GM18517 (cell line): ENCODE data around the gene NUAK2.
"Not testable (repeated sequence)": the region's sequence is repeated elsewhere in the genome, so short reads cannot be mapped to it uniquely, and the experiment has no call there.

Experiments used
- ATAC-seq: cut with Tn5 transposase; IDR thresholded peaks from one replicate; pipeline ENCODE4 v1.9.1; 2021; ENCODE audit warnings: mild to moderate bottlenecking, moderate library complexity; ENCODE audit not compliant: unreplicated experiment

Gene NUAK2

GRCh38 chr1:205300149-205300548, 21.4 kb downstream of the NUAK2 start:
- no peak for ATAC-seq

GRCh38 chr1:205298191-205298994, 23.2 kb downstream of the NUAK2 start:
- no peak for ATAC-seq

GRCh38 chr1:205297546-205298177, 23.9 kb downstream of the NUAK2 start:
- ATAC-seq, result not testable (repeated sequence)

GRCh38 chr1:205296154-205296553, 25.4 kb downstream of the NUAK2 start:
- no peak for ATAC-seq

- no peak for ATAC-seq
Observed at GRCh38 chr1:205294934-205295333, 26.6 kb downstream of the NUAK2 start.

- no peak for ATAC-seq
Observed at GRCh38 chr1:205294175-205294917, 27.2 kb downstream of the NUAK2 start.

- no peak for ATAC-seq
Observed at GRCh38 chr1:205293350-205294074, 28.0 kb downstream of the NUAK2 start.

GRCh38 chr1:205291596-205291995, 29.9 kb downstream of the NUAK2 start:
- no peak for ATAC-seq

GRCh38 chr1:205287767-205288559, 33.6 kb downstream of the NUAK2 start:
- peak; percentile 86 for ATAC-seq

GRCh38 chr1:205287076-205287475, 34.5 kb downstream of the NUAK2 start:
- no peak for ATAC-seq

GRCh38 chr1:205286335-205286950, 35.1 kb downstream of the NUAK2 start:
- ATAC-seq, result no peak

GRCh38 chr1:205285381-205286101, 36.0 kb downstream of the NUAK2 start:
- ATAC-seq, result peak; percentile 33

GRCh38 chr1:205284420-205285144, 37.0 kb downstream of the NUAK2 start:
- ATAC-seq, result no peak

GRCh38 chr1:205283270-205284147, 38.0 kb downstream of the NUAK2 start:
- ATAC-seq, result no peak

- not testable (repeated sequence) for ATAC-seq
Observed at GRCh38 chr1:205280666-205281395, 40.7 kb downstream of the NUAK2 start.

GRCh38 chr1:205279986-205280385, 41.6 kb downstream of the NUAK2 start:
- ATAC-seq, result no peak

GRCh38 chr1:205276689-205277065, 44.9 kb downstream of the NUAK2 start:
- ATAC-seq, result no peak
